HCT116 (cell line): ENCODE results near the gene MPV17.
"Not testable (repeated sequence)": the region's sequence is repeated elsewhere in the genome, so short reads cannot be mapped to it uniquely, and the experiment has no call there.

Source experiments
- CTCF ChIP-seq, 3 experiments: fragments of 200-600 bp in 1 of 3; sonication (generic) in 1 of 3; IDR thresholded peaks in 2 of 3; conservative IDR thresholded peaks in 1 of 3; 2 replicates each; pipeline ENCODE4 v1.5.1; 2012 to 2017; ENCODE audit warnings: low read depth in 2 of 3, low read length in 2 of 3, antibody characterized with exemption in 1 of 3, borderline replicate concordance in 1 of 3, control low read depth in 1 of 3, mild to moderate bottlenecking in 1 of 3, mixed read lengths in 1 of 3, mixed run types in 1 of 3, moderate library complexity in 1 of 3; ENCODE audit not compliant: insufficient read depth in 1 of 3
- ELF1 ChIP-seq: IDR thresholded peaks from 2 replicates; pipeline ENCODE4 v1.6.1; 2012; ENCODE audit warnings: low read depth, borderline replicate concordance
- EZH2phosphoT487 ChIP-seq: fragments of 200-600 bp; IDR thresholded peaks from 2 replicates; pipeline ENCODE4 v1.6.1; 2018; ENCODE audit warnings: antibody characterized with exemption, borderline replicate concordance
- POLR2A ChIP-seq: IDR thresholded peaks from 2 replicates; pipeline ENCODE4 v1.7.0; 2011; ENCODE audit warnings: borderline replicate concordance; ENCODE audit not compliant: insufficient read depth, insufficient read length; ENCODE audit errors: extremely low read depth
- YY1 ChIP-seq: IDR thresholded peaks from 2 replicates; pipeline ENCODE4 v1.6.1; 2011; ENCODE audit warnings: low read length, low read depth, moderate library complexity, mild to moderate bottlenecking; ENCODE audit not compliant: insufficient replicate concordance; ENCODE audit errors: extremely low read depth

- TF ChIP-seq CTCF (IDR thresholded peaks at IDR 0.05 in 2 of 3, conservative IDR thresholded peaks at IDR 0.05 in 1 of 3; ENCODE audit: borderline replicate concordance in 1 of 3, insufficient read depth in 1 of 3, low read depth in 2 of 3, low read length in 2 of 3); POLR2A; YY1; EZH2phosphoT487; ELF1: not testable (repeated sequence)
Measured at GRCh38 chr2:27268296-27268695, 54.6 kb downstream of the MPV17 start.
